GM21786 (cell line): ENCODE data around the gene DNAJA4.
"Not testable (repeated sequence)": the region's sequence is repeated elsewhere in the genome, so short reads cannot be mapped to it uniquely, and the experiment has no call there.

Experiments used
- ATAC-seq: cut with Tn5 transposase; IDR thresholded peaks from one replicate; pipeline ENCODE4 v1.9.1; 2021; ENCODE audit not compliant: unreplicated experiment

Gene DNAJA4

GRCh38 chr15:78243491-78243941, 20.8 kb upstream of the DNAJA4 start:
- no peak for ATAC-seq

GRCh38 chr15:78244101-78244500, 20.3 kb upstream of the DNAJA4 start:
- no peak for ATAC-seq

- ATAC-seq: no peak
Measured at GRCh38 chr15:78244893-78245292, 19.5 kb upstream of the DNAJA4 start.

- not testable (repeated sequence) for ATAC-seq
Measured at GRCh38 chr15:78245392-78245791, 19.0 kb upstream of the DNAJA4 start.

GRCh38 chr15:78245976-78246620, 18.3 kb upstream of the DNAJA4 start:
- not testable (repeated sequence) for ATAC-seq

GRCh38 chr15:78247911-78248310, 16.5 kb upstream of the DNAJA4 start:
- no peak for ATAC-seq

- no peak for ATAC-seq
Measured at GRCh38 chr15:78249131-78249530, 15.2 kb upstream of the DNAJA4 start.

GRCh38 chr15:78251136-78251535, 13.2 kb upstream of the DNAJA4 start:
- ATAC-seq: no peak

- ATAC-seq: no peak
Measured at GRCh38 chr15:78255421-78256043, 8.8 kb upstream of the DNAJA4 start.

- no peak for ATAC-seq
Measured at GRCh38 chr15:78256044-78256437, 8.3 kb upstream of the DNAJA4 start.

- no peak for ATAC-seq
Measured at GRCh38 chr15:78257681-78258080, 6.7 kb upstream of the DNAJA4 start.

- ATAC-seq: no peak
Measured at GRCh38 chr15:78259232-78259631, 5.1 kb upstream of the DNAJA4 start.

- ATAC-seq: no peak
Measured at GRCh38 chr15:78260489-78260888, 3.9 kb upstream of the DNAJA4 start.

- no peak for ATAC-seq
Measured at GRCh38 chr15:78261062-78261461, 3.3 kb upstream of the DNAJA4 start.

GRCh38 chr15:78263351-78263781, 996 bp upstream of the DNAJA4 start:
- ATAC-seq: no peak

- ATAC-seq: no peak
Measured at GRCh38 chr15:78263907-78264303, 457 bp upstream of the DNAJA4 start.

- ATAC-seq: no peak
Measured at GRCh38 chr15:78265137-78265460, 737 bp downstream of the DNAJA4 start.

- no peak for ATAC-seq
Measured at GRCh38 chr15:78265752-78266224, 1.4 kb downstream of the DNAJA4 start.

- no peak for ATAC-seq
Measured at GRCh38 chr15:78266229-78266628, 1.9 kb downstream of the DNAJA4 start.

- ATAC-seq: no peak
Measured at GRCh38 chr15:78266806-78267205, 2.4 kb downstream of the DNAJA4 start.

GRCh38 chr15:78272316-78272715, 8.0 kb downstream of the DNAJA4 start:
- ATAC-seq: no peak

GRCh38 chr15:78272776-78273175, 8.4 kb downstream of the DNAJA4 start:
- no peak for ATAC-seq

GRCh38 chr15:78274994-78275393, 10.6 kb downstream of the DNAJA4 start:
- ATAC-seq: no peak
